LHCN-M2 (cell line): ENCODE measurements around the gene TRIM50. TPM values are rescaled to one million over a fixed set of nuclear protein-coding genes. Genes with fewer than 3 reads are reported as not detected.
"Not testable (repeated sequence)": the region's sequence is repeated elsewhere in the genome, so short reads cannot be mapped to it uniquely, and the experiment has no call there.

Experiments
- DNase-seq: peaks from one replicate; pipeline ENCODE4 v3.0.0-alpha.2; 2012; ENCODE audit warnings: low read depth
- total RNA-seq: library from RNA; depleted of rRNA; stranded (reverse); fragments of >200 nt; gene quantifications from 2 replicates; pipeline ENCODE4 v1.2.3, GENCODE V29; 2014

TRIM50 gene
- total RNA-seq, 1 experiment from 2014 or later = not detected

GRCh38 chr7:73350306-73351068 lies 22.6 kb upstream of the TRIM50 start:
- no peak for DNase-seq

GRCh38 chr7:73349763-73350162 lies 21.9 kb upstream of the TRIM50 start:
- no peak for DNase-seq

- no peak for DNase-seq
These were observed 18.1 kb upstream of the TRIM50 start for GRCh38 chr7:73345951-73346350.

- DNase-seq = no peak
These were observed 17.7 kb upstream of the TRIM50 start for GRCh38 chr7:73345538-73345937.

- no peak for DNase-seq
These were observed 15.9 kb upstream of the TRIM50 start for GRCh38 chr7:73343671-73344380.

- peak; percentile 83 for DNase-seq
These were observed 14.8 kb upstream of the TRIM50 start for GRCh38 chr7:73342645-73343044.

- DNase-seq = peak; percentile 87
These were observed 14.0 kb upstream of the TRIM50 start for GRCh38 chr7:73341877-73342276.

GRCh38 chr7:73340514-73340913 lies 12.6 kb upstream of the TRIM50 start:
- no peak for DNase-seq

GRCh38 chr7:73338321-73338720 lies 10.4 kb upstream of the TRIM50 start:
- DNase-seq = peak; percentile 52

GRCh38 chr7:73332447-73332846 lies 4.6 kb upstream of the TRIM50 start:
- DNase-seq = no peak

- DNase-seq = no peak
These were observed 2.9 kb upstream of the TRIM50 start for GRCh38 chr7:73330772-73331171.

- DNase-seq = no peak
These were observed 2.1 kb upstream of the TRIM50 start for GRCh38 chr7:73329861-73330581.

GRCh38 chr7:73328696-73329095 lies 814 bp upstream of the TRIM50 start:
- DNase-seq = no peak

- not testable (repeated sequence) for DNase-seq
These were observed 433 bp downstream of the TRIM50 start for GRCh38 chr7:73327449-73327848.

GRCh38 chr7:73325424-73325823 lies 2.5 kb downstream of the TRIM50 start:
- DNase-seq = not testable (repeated sequence)

GRCh38 chr7:73324081-73324845 lies 3.6 kb downstream of the TRIM50 start:
- peak; percentile 59 for DNase-seq

GRCh38 chr7:73323434-73324080 lies 4.3 kb downstream of the TRIM50 start:
- DNase-seq = not testable (repeated sequence)

GRCh38 chr7:73320009-73320408 lies 7.9 kb downstream of the TRIM50 start:
- DNase-seq = not testable (repeated sequence)

GRCh38 chr7:73319541-73319940 lies 8.3 kb downstream of the TRIM50 start:
- DNase-seq = not testable (repeated sequence)

- DNase-seq = not testable (repeated sequence)
These were observed 9.2 kb downstream of the TRIM50 start for GRCh38 chr7:73318656-73319204.

GRCh38 chr7:73316521-73316920 lies 11.4 kb downstream of the TRIM50 start:
- DNase-seq = no peak
